Retinal pigment epithelial cell (primary cell): ENCODE measurements around the gene CDC27.
A peak's percentile ranks its signal among the peaks of the same experiment; 100 is the strongest.

Source experiments
- DNase-seq: peaks from one replicate; pipeline ENCODE4 v3.0.0-alpha.2; 2010; ENCODE audit warnings: low read depth
- H3K4me3 ChIP-seq: 2 replicates; pipeline ENCODE4 v1.5.1; 2011; ENCODE audit warnings: mild to moderate bottlenecking, low read length, control low read depth, moderate library complexity
- TF ChIP-seq, protein P1 (sequence below): conservative IDR thresholded peaks from 2 replicates; pipeline ENCODE4 v1.5.1; 2011; ENCODE audit warnings: low read depth, low read length, control low read depth, inconsistent platforms

CDC27 gene

GRCh38 chr17:47231866-47232265 lies 42.8 kb upstream of the CDC27 start:
- DNase-seq, result no peak

DNA sequence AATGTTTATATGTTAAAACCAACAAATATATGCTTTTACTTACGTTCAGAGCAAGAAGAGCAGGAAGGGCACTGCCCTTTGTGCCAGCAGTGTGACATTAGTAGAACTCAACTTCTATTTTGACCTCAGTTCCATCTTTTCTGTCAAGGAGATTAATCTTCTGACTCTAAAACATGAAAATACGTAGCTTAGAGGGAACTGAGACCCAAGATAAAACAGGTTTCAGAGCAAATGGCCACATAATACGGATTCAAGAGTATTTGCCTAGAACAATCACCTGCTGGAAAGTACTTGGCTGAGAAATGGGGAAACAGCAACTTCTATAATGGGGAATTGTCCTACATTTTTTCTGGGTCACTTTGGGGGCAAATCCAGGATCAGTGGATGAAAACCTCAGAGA lies 42.2 kb upstream of the CDC27 start:
- no peak for DNase-seq
- H3K4me3 ChIP-seq, result no peak overlapping the region
- TF ChIP-seq, protein P1, sequence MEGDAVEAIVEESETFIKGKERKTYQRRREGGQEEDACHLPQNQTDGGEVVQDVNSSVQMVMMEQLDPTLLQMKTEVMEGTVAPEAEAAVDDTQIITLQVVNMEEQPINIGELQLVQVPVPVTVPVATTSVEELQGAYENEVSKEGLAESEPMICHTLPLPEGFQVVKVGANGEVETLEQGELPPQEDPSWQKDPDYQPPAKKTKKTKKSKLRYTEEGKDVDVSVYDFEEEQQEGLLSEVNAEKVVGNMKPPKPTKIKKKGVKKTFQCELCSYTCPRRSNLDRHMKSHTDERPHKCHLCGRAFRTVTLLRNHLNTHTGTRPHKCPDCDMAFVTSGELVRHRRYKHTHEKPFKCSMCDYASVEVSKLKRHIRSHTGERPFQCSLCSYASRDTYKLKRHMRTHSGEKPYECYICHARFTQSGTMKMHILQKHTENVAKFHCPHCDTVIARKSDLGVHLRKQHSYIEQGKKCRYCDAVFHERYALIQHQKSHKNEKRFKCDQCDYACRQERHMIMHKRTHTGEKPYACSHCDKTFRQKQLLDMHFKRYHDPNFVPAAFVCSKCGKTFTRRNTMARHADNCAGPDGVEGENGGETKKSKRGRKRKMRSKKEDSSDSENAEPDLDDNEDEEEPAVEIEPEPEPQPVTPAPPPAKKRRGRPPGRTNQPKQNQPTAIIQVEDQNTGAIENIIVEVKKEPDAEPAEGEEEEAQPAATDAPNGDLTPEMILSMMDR, result no peak

More at GRCh38 chr17:47231866-47232265, 42.8 kb upstream of the CDC27 start:
- no peak overlapping the region for H3K4me3 ChIP-seq
- TF ChIP-seq, protein P1, result no peak

GRCh38 chr17:47230864-47231263 lies 41.8 kb upstream of the CDC27 start:
- TF ChIP-seq, protein P1, result no peak
- no peak for DNase-seq
- H3K4me3 ChIP-seq, result no peak overlapping the region

DNA sequence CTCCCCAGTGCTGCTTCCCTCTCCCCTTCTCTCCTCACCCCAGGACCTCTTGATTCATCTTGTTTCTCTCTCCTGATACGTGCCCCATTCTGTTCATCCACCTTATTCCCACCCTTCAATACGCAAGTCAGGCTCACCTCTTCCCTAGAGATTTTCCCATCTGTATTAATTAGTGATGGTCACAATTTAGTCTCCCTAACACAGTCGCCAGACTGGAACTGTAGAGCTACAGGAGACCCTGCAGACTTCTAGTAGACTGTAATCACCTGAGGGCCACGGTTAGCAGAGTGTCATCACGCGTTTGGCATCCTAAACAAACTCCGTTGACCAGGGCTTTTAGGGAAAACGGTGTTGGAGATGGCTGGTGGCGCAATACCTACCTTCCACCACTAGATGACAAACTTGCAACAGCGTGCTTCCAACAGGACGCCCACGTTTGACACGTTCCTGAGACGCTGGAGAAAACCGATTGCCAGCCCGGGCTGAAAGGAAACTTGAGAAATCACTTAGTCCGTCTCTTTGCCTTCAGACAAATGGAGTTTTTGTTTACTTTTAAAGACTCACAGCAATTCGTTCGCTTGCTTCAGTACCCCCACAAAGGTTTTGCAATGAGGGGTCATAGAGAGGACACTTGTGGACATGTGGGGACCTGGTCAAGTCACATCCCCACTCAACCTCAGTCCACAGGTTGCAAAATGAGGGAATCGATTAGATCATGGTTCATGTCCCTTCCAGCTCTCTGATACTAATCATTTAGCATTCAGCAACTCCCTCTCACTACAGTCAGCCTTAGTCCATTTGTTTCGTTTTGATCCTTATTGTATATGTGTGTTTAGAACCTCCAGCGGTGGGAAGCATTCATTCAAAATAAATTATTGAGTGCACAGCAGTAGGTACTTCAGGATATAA lies 40.7 kb upstream of the CDC27 start:
- H3K4me3 ChIP-seq, result peak overlapping the region; percentile 25
- TF ChIP-seq, protein P1, result peak; percentile 100
- DNase-seq, result peak; percentile 81

GRCh38 chr17:47227862-47228261 lies 38.8 kb upstream of the CDC27 start:
- no peak overlapping the region for H3K4me3 ChIP-seq
- TF ChIP-seq, protein P1, result no peak
- no peak for DNase-seq

DNA sequence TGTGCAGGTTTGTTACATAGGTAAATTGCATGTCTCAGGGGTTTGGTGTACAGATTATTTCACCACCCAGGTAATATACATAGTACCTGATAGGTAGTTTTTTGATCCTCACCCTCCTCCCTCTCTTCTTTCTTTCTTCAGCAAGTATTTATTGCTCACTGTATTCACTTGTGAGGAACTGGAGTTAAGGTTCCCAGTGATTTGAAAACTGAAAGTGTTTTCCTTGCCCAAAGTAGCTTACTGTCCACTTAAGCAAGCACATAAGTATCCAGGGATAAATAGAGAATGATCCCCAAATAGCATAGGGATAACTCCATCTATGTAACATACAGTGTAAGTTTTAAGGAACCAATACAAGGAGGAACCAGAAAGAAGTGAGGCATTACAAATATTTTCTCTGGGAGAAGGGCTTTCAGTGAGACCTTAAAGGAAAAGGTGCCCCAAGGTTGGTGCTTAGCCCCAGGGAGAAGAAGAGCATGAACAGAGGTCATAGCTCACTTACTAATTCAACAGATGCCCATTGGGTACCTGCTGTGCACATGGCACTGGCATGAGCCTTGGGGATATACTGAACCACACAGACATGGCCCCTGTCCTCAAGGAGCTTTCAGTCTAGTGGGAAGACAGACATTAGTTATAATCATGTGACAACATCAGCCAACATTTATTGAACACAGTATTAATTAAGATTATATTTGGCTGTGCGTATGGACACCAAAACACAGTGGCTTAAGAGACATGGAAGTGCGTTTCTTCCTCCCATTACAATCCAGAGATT lies 37.0 kb upstream of the CDC27 start:
- no peak overlapping the region for H3K4me3 ChIP-seq
- DNase-seq, result no peak
- TF ChIP-seq, protein P1, result no peak
